Smooth muscle cell (in vitro differentiated cells): Measurements from ENCODE around the gene CEACAM6. TPM values are rescaled to one million over a fixed set of nuclear protein-coding genes. Genes with fewer than 3 reads are reported as not detected.

Experiments used
- DNase-seq: peaks from one replicate; lab custom pipeline; 2025; ENCODE audit not compliant: unreplicated experiment; lab: John Stamatoyannopoulos, UW
- H2AFZ ChIP-seq: fragments of 200-600 bp; sonication (generic); 2 replicates; pipeline ENCODE4 v1.6.0; 2016; ENCODE audit warnings: antibody characterized with exemption, low read depth, mild to moderate bottlenecking
- H3F3A ChIP-seq: fragments of 200-600 bp; sonication (generic); 2 replicates; pipeline ENCODE4 v1.6.0; 2017; ENCODE audit warnings: antibody characterized with exemption, low read depth
- H3K27ac ChIP-seq: fragments of 200-600 bp; sonication (generic); 2 replicates; pipeline ENCODE4 v1.5.1; 2016; ENCODE audit warnings: low read depth, mild to moderate bottlenecking
- H3K27me3 ChIP-seq: fragments of 200-600 bp; sonication (generic); 2 replicates; pipeline ENCODE4 v1.6.1; 2016; ENCODE audit warnings: low read depth, mild to moderate bottlenecking
- H3K36me3 ChIP-seq: fragments of 200-600 bp; sonication (generic); 2 replicates; pipeline ENCODE4 v1.5.1; 2016; ENCODE audit warnings: low read depth
- H3K4me1 ChIP-seq: fragments of 200-600 bp; sonication (generic); 2 replicates; pipeline ENCODE4 v1.5.1; 2016; ENCODE audit warnings: low read depth
- H3K4me2 ChIP-seq: fragments of 200-600 bp; sonication (generic); 2 replicates; pipeline ENCODE4 v1.6.0; 2016; ENCODE audit warnings: mild to moderate bottlenecking
- H3K4me3 ChIP-seq: fragments of 200-600 bp; sonication (generic); 2 replicates; pipeline ENCODE4 v1.5.1; 2016; ENCODE audit warnings: mild to moderate bottlenecking
- H3K79me2 ChIP-seq: fragments of 200-600 bp; sonication (generic); 2 replicates; pipeline ENCODE4 v1.6.0; 2016; ENCODE audit warnings: low read depth, mild to moderate bottlenecking
- H3K9ac ChIP-seq: fragments of 200-600 bp; sonication (generic); 2 replicates; pipeline ENCODE4 v1.6.0; 2016; ENCODE audit warnings: low read depth
- H3K9me3 ChIP-seq: fragments of 200-600 bp; sonication (generic); replicated peaks from 2 replicates; pipeline ENCODE4 v1.5.1; 2016; ENCODE audit warnings: low read depth
- H4K20me1 ChIP-seq: fragments of 200-600 bp; sonication (generic); 2 replicates; pipeline ENCODE4 v1.6.0; 2016; ENCODE audit warnings: low read depth
- WGBS: methylation state at CpG from one replicate; pipeline ENCODE4 v1.1.7; 2016; ENCODE audit warnings: low lambda C conversion rate; 5-methylcytosine and 5-hydroxymethylcytosine counted together
- polyA plus RNA-seq: library from polyadenylated mRNA; unstranded; fragments of >200 nt; fragmentation: Nextera tagmentation; extraction: Ambion mirVana; gene quantifications from 2 replicates; pipeline ENCODE4 v1.2.1, GENCODE V29; 2016
- total RNA-seq: library from RNA; depleted of rRNA; stranded (reverse); fragments of >200 nt; gene quantifications from 2 replicates; pipeline ENCODE4 v1.2.3, GENCODE V29; 2014
- TF ChIP-seq, protein P1 (sequence below): fragments of 200-600 bp; sonication (generic); IDR thresholded peaks from 2 replicates; pipeline ENCODE4 v1.5.1; 2017; ENCODE audit warnings: borderline replicate concordance, mild to moderate bottlenecking, antibody characterized with exemption; ENCODE audit not compliant: insufficient read depth, poor library complexity, severe bottlenecking

CEACAM6 gene
- total and polyA plus RNA-seq, 2 experiments from 2014 or later: not detected

DNA sequence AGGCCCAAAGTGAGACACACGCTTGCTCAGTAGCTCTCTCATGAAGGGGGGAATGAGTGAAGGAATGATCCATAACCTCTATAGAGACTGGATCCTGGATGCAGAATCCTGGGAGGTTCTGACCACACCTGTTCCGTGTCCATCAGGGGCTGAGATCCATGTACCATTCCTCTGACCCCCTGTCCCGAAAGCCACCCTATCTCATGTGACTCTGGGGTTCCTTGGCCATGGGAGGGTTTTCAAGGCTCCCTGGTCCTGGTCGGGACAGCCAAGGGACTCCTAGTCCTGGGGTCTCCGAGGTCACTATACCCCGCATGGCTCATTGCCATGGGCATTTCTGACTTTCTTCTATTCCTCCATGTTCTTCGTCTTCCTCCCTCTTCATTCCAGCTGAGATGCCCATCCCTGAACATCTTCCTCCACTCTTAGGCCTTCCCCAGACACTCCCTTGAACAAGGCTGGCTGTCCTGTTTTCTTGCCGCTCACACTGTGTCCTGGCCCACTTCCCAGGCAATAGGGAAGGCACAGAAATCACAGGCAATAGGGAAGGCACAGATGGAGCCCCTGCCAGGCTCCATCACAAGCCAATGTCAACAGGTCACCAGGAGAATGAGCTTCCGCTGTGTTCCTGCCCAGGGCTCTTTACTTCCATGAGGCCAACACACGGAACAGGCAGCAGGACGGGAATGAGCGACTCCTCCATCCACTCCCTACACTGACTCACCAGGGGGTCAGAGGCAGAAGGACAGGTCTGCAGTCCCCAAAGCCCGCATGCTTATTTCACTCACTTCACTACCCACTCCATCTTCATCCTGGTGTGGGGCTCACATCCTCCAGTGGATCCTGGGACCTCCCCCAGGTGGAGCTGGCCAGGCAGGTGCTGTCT, 43.7 kb upstream of the CEACAM6 start:
- Histone ChIP-seq H4K20me1 (no peaks in the 10 kb centered on the region), H3K27me3 (no peaks in the 10 kb centered on the region), H3K9me3 (peaks cover 7% of the 10 kb centered on the region), H3K79me2 (no peaks in the 10 kb centered on the region), H3F3A (no peaks in the 10 kb centered on the region), H3K4me3 (no peak overlapping the region), H3K27ac (no peak overlapping the region), H3K4me2 (no peak overlapping the region), H3K4me1 (no peaks in the 10 kb centered on the region), H2AFZ (no peak overlapping the region), H3K36me3 (no peaks in the 10 kb centered on the region), H3K9ac (no peak overlapping the region)
- TF ChIP-seq, protein P1, sequence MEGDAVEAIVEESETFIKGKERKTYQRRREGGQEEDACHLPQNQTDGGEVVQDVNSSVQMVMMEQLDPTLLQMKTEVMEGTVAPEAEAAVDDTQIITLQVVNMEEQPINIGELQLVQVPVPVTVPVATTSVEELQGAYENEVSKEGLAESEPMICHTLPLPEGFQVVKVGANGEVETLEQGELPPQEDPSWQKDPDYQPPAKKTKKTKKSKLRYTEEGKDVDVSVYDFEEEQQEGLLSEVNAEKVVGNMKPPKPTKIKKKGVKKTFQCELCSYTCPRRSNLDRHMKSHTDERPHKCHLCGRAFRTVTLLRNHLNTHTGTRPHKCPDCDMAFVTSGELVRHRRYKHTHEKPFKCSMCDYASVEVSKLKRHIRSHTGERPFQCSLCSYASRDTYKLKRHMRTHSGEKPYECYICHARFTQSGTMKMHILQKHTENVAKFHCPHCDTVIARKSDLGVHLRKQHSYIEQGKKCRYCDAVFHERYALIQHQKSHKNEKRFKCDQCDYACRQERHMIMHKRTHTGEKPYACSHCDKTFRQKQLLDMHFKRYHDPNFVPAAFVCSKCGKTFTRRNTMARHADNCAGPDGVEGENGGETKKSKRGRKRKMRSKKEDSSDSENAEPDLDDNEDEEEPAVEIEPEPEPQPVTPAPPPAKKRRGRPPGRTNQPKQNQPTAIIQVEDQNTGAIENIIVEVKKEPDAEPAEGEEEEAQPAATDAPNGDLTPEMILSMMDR: no peak
- DNase-seq: no peak
- WGBS: 75% methylated on average over 13 of the region's 13 CpGs

DNA sequence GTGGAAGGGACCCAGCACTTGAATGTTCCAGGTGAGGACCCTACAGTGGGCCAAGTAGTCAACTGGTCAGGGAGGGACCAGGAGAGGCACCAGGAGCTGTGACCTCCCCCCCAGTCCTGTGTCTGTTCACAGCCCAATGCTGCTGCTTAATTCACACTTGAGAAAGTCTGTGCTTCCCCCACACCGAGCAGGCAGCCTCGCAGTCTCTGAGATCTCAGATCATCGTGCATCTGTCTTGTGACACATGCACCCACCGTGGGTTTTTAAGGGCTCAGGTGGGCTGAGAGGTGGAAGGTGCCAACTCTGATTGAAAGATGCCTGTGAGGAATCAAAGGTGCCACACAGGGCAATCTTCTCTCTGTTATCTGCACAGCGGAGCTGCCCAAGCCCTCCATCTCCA, 40.7 kb upstream of the CEACAM6 start:
- no peak overlapping the region for H3K4me2 ChIP-seq
- TF ChIP-seq, protein P1: no peak
- no peak overlapping the region for H3K27ac ChIP-seq
- H3K9me3 ChIP-seq: peaks cover 7% of the 10 kb centered on the region
- no peaks in the 10 kb centered on the region for H3K36me3 ChIP-seq
- H3K27me3 ChIP-seq: no peaks in the 10 kb centered on the region
- no peaks in the 10 kb centered on the region for H3F3A ChIP-seq
- no peak overlapping the region for H3K9ac ChIP-seq
- DNase-seq: no peak
- H4K20me1 ChIP-seq: no peaks in the 10 kb centered on the region
- H2AFZ ChIP-seq: no peak overlapping the region
- H3K79me2 ChIP-seq: no peaks in the 10 kb centered on the region
- H3K4me3 ChIP-seq: no peak overlapping the region
- no peaks in the 10 kb centered on the region for H3K4me1 ChIP-seq
- 70% methylated on average over 5 of the region's 5 CpGs for WGBS

- no peak for DNase-seq
- H2AFZ ChIP-seq: no peak overlapping the region
- H3F3A ChIP-seq: no peaks in the 10 kb centered on the region
- no peaks in the 10 kb centered on the region for H3K36me3 ChIP-seq
- H3K27me3 ChIP-seq: no peaks in the 10 kb centered on the region
- H3K9me3 ChIP-seq: peaks cover 1% of the 10 kb centered on the region
- no peaks in the 10 kb centered on the region for H3K4me1 ChIP-seq
- TF ChIP-seq, protein P1: no peak
- no peak overlapping the region for H3K4me3 ChIP-seq
- 82% methylated on average over 6 of the region's 6 CpGs for WGBS
- no peak overlapping the region for H3K27ac ChIP-seq
- H4K20me1 ChIP-seq: no peaks in the 10 kb centered on the region
- H3K9ac ChIP-seq: no peak overlapping the region
- H3K79me2 ChIP-seq: no peaks in the 10 kb centered on the region
- no peak overlapping the region for H3K4me2 ChIP-seq
These were observed 36.6 kb upstream of the CEACAM6 start for GRCh38 chr19:41718761-41719160.

DNA sequence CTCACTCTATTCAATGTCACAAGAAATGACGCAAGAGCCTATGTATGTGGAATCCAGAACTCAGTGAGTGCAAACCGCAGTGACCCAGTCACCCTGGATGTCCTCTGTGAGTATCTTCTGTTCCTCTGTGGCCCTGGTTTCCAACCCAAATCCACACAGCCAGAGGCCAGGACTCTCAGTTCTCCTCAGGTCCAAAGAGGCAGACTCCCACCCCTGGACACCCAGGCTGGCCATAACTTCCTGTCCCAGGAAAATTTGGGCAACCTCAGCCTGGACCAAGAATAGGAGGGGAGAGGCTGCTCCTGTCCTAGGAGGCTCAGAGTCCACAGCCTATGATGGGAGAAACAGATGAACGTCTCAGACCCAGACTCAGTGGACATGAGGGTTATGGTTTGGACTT, 35.2 kb upstream of the CEACAM6 start:
- H3F3A ChIP-seq: no peaks in the 10 kb centered on the region
- no peak overlapping the region for H3K9ac ChIP-seq
- no peak overlapping the region for H3K4me2 ChIP-seq
- H3K27me3 ChIP-seq: no peaks in the 10 kb centered on the region
- no peak overlapping the region for H3K27ac ChIP-seq
- H3K79me2 ChIP-seq: no peaks in the 10 kb centered on the region
- no peak for DNase-seq
- H3K4me3 ChIP-seq: no peak overlapping the region
- TF ChIP-seq, protein P1: no peak
- H3K36me3 ChIP-seq: no peaks in the 10 kb centered on the region
- no peaks in the 10 kb centered on the region for H3K9me3 ChIP-seq
- WGBS: 81% methylated on average over 3 of the region's 3 CpGs
- no peaks in the 10 kb centered on the region for H4K20me1 ChIP-seq
- H2AFZ ChIP-seq: no peak overlapping the region
- H3K4me1 ChIP-seq: no peaks in the 10 kb centered on the region
